K562 (cell line): ENCODE measurements around the gene CAPZB. TPM values are rescaled to one million over a fixed set of nuclear protein-coding genes. Genes with fewer than 3 reads are reported as not detected.
A peak's percentile ranks its signal among the peaks of the same experiment; 100 is the strongest.

Experiments used
- ID3 ChIP-seq, 2 experiments: fragments of 250-450 bp in 1 of 2; fragments of 450-650 bp in 1 of 2; sonication (Bioruptor Pico) in 1 of 2; IDR thresholded peaks; 2 replicates each; pipeline versions ENCODE4 v1.6.1 to v1.8.0; 2016 to 2021; ENCODE audit warnings: mild to moderate bottlenecking in 2 of 2, moderate library complexity in 2 of 2, missing compliant biosample characterization in 1 of 2, missing genetic modification characterization in 1 of 2
- JUND ChIP-seq, 2 experiments: IDR thresholded peaks; 2 replicates in 1 of 2; 3 replicates in 1 of 2; pipeline ENCODE4 v1.6.1; 2011; ENCODE audit warnings: borderline replicate concordance in 2 of 2, low read depth in 2 of 2, low read length in 2 of 2, improper control_type of control experiment in 1 of 2, missing biosample characterization in 1 of 2, missing genetic modification characterization in 1 of 2, missing genetic modification reagents in 1 of 2
- MAZ ChIP-seq, 2 experiments: fragments of 450-650 bp in 1 of 2; sonication (generic) in 1 of 2; formaldehyde crosslinking; IDR thresholded peaks in 1 of 2; conservative IDR thresholded peaks in 1 of 2; 2 replicates each; pipeline versions ENCODE4 v1.4.0 to v1.5.0; 2020; ENCODE audit warnings: mild to moderate bottlenecking in 1 of 2, missing genetic modification reagents in 1 of 2
- polyA plus RNA-seq, 8 experiments: library from polyadenylated mRNA; depleted of rRNA in 4 of 8; stranded (reverse) in 5 of 8; unstranded in 3 of 8; fragments of >200 nt; fragmentation: Nextera tagmentation in 2 of 8; fragmentation: Illumina TruSeq in 1 of 8; extraction: Ambion mirVana in 2 of 8; extraction: Trizol in 1 of 8; gene quantifications; 2 replicates each; pipeline versions ENCODE4 v1.2.1 to v1.2.3, GENCODE V29; 2011 to 2014; ENCODE audit warnings: inconsistent platforms in 1 of 8, missing spikeins in 1 of 8
- total RNA-seq, 7 experiments: library from RNA; depleted of rRNA in 6 of 7; stranded (reverse); fragments of >200 nt in 6 of 7; fragmentation: Illumina TruSeq in 2 of 7; extraction: Trizol in 2 of 7; gene quantifications; 2 replicates each; pipeline versions ENCODE4 v1.2.1 to v1.2.3, GENCODE V29; 2011 to 2021; ENCODE audit warnings: low replicate concordance in 1 of 7
- TF ChIP-seq, protein P1 (sequence below): sonication (generic); formaldehyde crosslinking; IDR thresholded peaks from 2 replicates; pipeline ENCODE4 v1.8.0; 2022; ENCODE audit warnings: missing genetic modification reagents, mild to moderate bottlenecking, moderate library complexity, borderline replicate concordance
- TF ChIP-seq, protein P2 (sequence below), 2 experiments: fragments of 450-650 bp; IDR thresholded peaks; 2 replicates each; pipeline ENCODE4 v1.6.1; 2018; ENCODE audit warnings: mild to moderate bottlenecking in 2 of 2, low read depth in 1 of 2; ENCODE audit not compliant: partially characterized antibody in 2 of 2
- TF ChIP-seq, protein P3 (sequence below): fragments of 200-800 bp; sonication (Bioruptor generic); IDR thresholded peaks from 2 replicates; pipeline ENCODE4 v1.6.1; 2017; ENCODE audit warnings: missing genetic modification characterization, missing compliant biosample characterization
- TF ChIP-seq, protein P4 (sequence below): sonication (generic); formaldehyde crosslinking; IDR thresholded peaks from 2 replicates; pipeline ENCODE4 v1.8.0; 2023; ENCODE audit warnings: missing genetic modification reagents, mild to moderate bottlenecking, borderline replicate concordance

Gene CAPZB
- total and polyA plus RNA-seq, 9 of the 15 experiments (the other 6 are each of a cell fraction or from before 2014, with no cell fraction given) = 57.6 to 297 (median 125) TPM

DNA sequence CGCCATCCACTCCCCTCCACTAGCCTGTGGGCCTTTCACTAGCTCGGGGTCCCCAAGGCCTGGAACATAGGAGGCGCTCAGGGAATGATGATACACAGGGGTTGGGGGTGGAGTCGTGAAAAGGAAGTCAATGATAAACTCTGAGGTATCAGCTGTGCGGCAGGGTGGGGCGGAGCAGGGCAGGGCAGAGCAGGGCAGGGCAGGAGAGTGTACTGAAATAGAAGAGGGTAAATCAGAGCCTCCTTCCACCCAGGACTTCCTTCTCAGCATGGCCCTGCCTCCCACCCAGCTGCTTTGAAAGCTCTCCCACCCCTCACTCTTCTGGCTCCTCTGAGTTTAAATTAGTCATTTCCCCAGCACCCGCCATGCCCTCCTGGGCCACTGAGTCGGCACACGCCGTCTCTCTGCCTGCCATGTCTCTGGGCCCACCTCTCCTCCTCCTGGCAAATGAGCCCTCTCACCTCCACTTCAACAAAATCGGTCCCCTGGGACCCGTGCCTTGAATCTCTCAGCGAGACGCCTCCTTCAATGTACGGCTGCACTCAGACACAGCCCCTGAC, 16.9 kb downstream of the CAPZB start (continued):
- TF ChIP-seq, protein P1, sequence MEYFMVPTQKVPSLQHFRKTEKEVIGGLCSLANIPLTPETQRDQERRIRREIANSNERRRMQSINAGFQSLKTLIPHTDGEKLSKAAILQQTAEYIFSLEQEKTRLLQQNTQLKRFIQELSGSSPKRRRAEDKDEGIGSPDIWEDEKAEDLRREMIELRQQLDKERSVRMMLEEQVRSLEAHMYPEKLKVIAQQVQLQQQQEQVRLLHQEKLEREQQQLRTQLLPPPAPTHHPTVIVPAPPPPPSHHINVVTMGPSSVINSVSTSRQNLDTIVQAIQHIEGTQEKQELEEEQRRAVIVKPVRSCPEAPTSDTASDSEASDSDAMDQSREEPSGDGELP (CRISPR knock-in tag) = peak; percentile 99
- TF ChIP-seq ID3 (CRISPR knock-in tag; IDR thresholded peaks at IDR 0.05) (no peak), ID3 (tag; IDR thresholded peaks at IDR 0.05) (0 out of 2 replicates have a peak, but pooled peaks have one; percentile 14), MAZ (CRISPR knock-in tag; conservative IDR thresholded peaks at IDR 0.05 in 1 of 2, IDR thresholded peaks at IDR 0.05 in 1 of 2) (peak in 1 of 2 experiments; percentile 62; a peak in 3 of 4 replicates), JUND (IDR thresholded peaks at IDR 0.05; ENCODE audit: borderline replicate concordance, low read depth, low read length) (no peak; the same call in 1 of the 2 replicates), JUND (tag; IDR thresholded peaks at IDR 0.05; ENCODE audit: borderline replicate concordance, low read depth, low read length) (peak; percentile 12; the same call in 1 of the 3 replicates)
- TF ChIP-seq, protein P2, sequence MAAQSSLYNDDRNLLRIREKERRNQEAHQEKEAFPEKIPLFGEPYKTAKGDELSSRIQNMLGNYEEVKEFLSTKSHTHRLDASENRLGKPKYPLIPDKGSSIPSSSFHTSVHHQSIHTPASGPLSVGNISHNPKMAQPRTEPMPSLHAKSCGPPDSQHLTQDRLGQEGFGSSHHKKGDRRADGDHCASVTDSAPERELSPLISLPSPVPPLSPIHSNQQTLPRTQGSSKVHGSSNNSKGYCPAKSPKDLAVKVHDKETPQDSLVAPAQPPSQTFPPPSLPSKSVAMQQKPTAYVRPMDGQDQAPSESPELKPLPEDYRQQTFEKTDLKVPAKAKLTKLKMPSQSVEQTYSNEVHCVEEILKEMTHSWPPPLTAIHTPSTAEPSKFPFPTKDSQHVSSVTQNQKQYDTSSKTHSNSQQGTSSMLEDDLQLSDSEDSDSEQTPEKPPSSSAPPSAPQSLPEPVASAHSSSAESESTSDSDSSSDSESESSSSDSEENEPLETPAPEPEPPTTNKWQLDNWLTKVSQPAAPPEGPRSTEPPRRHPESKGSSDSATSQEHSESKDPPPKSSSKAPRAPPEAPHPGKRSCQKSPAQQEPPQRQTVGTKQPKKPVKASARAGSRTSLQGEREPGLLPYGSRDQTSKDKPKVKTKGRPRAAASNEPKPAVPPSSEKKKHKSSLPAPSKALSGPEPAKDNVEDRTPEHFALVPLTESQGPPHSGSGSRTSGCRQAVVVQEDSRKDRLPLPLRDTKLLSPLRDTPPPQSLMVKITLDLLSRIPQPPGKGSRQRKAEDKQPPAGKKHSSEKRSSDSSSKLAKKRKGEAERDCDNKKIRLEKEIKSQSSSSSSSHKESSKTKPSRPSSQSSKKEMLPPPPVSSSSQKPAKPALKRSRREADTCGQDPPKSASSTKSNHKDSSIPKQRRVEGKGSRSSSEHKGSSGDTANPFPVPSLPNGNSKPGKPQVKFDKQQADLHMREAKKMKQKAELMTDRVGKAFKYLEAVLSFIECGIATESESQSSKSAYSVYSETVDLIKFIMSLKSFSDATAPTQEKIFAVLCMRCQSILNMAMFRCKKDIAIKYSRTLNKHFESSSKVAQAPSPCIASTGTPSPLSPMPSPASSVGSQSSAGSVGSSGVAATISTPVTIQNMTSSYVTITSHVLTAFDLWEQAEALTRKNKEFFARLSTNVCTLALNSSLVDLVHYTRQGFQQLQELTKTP (IDR thresholded peaks at IDR 0.05; ENCODE audit: low read depth in 1 of 2, partially characterized antibody in 2 of 2) = no peak
- TF ChIP-seq, protein P3, sequence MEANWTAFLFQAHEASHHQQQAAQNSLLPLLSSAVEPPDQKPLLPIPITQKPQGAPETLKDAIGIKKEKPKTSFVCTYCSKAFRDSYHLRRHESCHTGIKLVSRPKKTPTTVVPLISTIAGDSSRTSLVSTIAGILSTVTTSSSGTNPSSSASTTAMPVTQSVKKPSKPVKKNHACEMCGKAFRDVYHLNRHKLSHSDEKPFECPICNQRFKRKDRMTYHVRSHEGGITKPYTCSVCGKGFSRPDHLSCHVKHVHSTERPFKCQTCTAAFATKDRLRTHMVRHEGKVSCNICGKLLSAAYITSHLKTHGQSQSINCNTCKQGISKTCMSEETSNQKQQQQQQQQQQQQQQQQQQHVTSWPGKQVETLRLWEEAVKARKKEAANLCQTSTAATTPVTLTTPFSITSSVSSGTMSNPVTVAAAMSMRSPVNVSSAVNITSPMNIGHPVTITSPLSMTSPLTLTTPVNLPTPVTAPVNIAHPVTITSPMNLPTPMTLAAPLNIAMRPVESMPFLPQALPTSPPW (CRISPR knock-in tag) = peak; percentile 76
- TF ChIP-seq, protein P4, sequence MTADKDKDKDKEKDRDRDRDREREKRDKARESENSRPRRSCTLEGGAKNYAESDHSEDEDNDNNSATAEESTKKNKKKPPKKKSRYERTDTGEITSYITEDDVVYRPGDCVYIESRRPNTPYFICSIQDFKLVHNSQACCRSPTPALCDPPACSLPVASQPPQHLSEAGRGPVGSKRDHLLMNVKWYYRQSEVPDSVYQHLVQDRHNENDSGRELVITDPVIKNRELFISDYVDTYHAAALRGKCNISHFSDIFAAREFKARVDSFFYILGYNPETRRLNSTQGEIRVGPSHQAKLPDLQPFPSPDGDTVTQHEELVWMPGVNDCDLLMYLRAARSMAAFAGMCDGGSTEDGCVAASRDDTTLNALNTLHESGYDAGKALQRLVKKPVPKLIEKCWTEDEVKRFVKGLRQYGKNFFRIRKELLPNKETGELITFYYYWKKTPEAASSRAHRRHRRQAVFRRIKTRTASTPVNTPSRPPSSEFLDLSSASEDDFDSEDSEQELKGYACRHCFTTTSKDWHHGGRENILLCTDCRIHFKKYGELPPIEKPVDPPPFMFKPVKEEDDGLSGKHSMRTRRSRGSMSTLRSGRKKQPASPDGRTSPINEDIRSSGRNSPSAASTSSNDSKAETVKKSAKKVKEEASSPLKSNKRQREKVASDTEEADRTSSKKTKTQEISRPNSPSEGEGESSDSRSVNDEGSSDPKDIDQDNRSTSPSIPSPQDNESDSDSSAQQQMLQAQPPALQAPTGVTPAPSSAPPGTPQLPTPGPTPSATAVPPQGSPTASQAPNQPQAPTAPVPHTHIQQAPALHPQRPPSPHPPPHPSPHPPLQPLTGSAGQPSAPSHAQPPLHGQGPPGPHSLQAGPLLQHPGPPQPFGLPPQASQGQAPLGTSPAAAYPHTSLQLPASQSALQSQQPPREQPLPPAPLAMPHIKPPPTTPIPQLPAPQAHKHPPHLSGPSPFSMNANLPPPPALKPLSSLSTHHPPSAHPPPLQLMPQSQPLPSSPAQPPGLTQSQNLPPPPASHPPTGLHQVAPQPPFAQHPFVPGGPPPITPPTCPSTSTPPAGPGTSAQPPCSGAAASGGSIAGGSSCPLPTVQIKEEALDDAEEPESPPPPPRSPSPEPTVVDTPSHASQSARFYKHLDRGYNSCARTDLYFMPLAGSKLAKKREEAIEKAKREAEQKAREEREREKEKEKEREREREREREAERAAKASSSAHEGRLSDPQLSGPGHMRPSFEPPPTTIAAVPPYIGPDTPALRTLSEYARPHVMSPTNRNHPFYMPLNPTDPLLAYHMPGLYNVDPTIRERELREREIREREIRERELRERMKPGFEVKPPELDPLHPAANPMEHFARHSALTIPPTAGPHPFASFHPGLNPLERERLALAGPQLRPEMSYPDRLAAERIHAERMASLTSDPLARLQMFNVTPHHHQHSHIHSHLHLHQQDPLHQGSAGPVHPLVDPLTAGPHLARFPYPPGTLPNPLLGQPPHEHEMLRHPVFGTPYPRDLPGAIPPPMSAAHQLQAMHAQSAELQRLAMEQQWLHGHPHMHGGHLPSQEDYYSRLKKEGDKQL (CRISPR knock-in tag) = no peak
